ENCODE data around the gene TECTB. TPM values are rescaled to one million over a fixed set of nuclear protein-coding genes. Genes with fewer than 3 reads are reported as not detected.

The TECTB gene
- total RNA-seq, 2 donors from 2014 or later, result not detected

GRCh38 chr10:112308125-112308502 is 24.9 kb downstream of the TECTB start:
- H3K4me1 Mint-ChIP-seq, result peaks cover 23% of the 10 kb centered on the region
- no peaks in the 10 kb centered on the region for H3K9me3 ChIP-seq (ENCODE audit: control insufficient read depth, low read length)
- DNase-seq, result peak; percentile 60
- no peaks in the 10 kb centered on the region for H3K36me3 ChIP-seq (ENCODE audit: control insufficient read depth, insufficient read depth, low read length)
- H3K4me1 ChIP-seq (ENCODE audit: control insufficient read depth, insufficient read depth, low read length), result peaks cover 15% of the 10 kb centered on the region
- no peak overlapping the region for H3K4me3 ChIP-seq (ENCODE audit: low read length)
- H3K27me3 ChIP-seq (ENCODE audit: control insufficient read depth, insufficient read depth, low read length, poor library complexity, severe bottlenecking), result peaks cover 9% of the 10 kb centered on the region
- H3K27ac ChIP-seq (ENCODE audit: low read depth, low read length), result no peak overlapping the region
- H3K9me3 Mint-ChIP-seq, result no peaks in the 10 kb centered on the region
- H3K9ac ChIP-seq (ENCODE audit: extremely low read depth, low read length, poor library complexity, severe bottlenecking), result no peak overlapping the region
- peak overlapping the region; percentile 3 for H3K4me3 Mint-ChIP-seq
- TF ChIP-seq CTCF (conservative IDR thresholded peaks at IDR 0.05), result no peak
- H3K27ac Mint-ChIP-seq, result no peak overlapping the region
- peaks cover 19% of the 10 kb centered on the region for H3K27me3 Mint-ChIP-seq (ENCODE audit: insufficient read depth)
- H3K36me3 Mint-ChIP-seq (ENCODE audit: low read depth), result no peaks in the 10 kb centered on the region
- 20 to 42% methylated on average over 1 to 3 of the region's 3 CpGs for WGBS, 2 experiments (ENCODE audit: insufficient coverage in 1 of 2, insufficient read length in 1 of 2)

- Histone ChIP-seq H3K4me1 (ENCODE audit: control insufficient read depth, insufficient read depth, low read length) (peaks cover 15% of the 10 kb centered on the region), H3K9ac (ENCODE audit: extremely low read depth, low read length, poor library complexity, severe bottlenecking) (no peak overlapping the region), H3K36me3 (ENCODE audit: control insufficient read depth, insufficient read depth, low read length) (no peaks in the 10 kb centered on the region), H3K27ac (ENCODE audit: low read depth, low read length) (no peak overlapping the region), H3K9me3 (ENCODE audit: control insufficient read depth, low read length) (no peaks in the 10 kb centered on the region), H3K27me3 (ENCODE audit: control insufficient read depth, insufficient read depth, low read length, poor library complexity, severe bottlenecking) (peaks cover 4% of the 10 kb centered on the region), H3K4me3 (ENCODE audit: low read length) (no peak overlapping the region)
- H3K4me1 Mint-ChIP-seq, result peaks cover 23% of the 10 kb centered on the region
- H3K27me3 Mint-ChIP-seq (ENCODE audit: insufficient read depth), result peaks cover 9% of the 10 kb centered on the region
- TF ChIP-seq CTCF (conservative IDR thresholded peaks at IDR 0.05), result no peak
- no peaks in the 10 kb centered on the region for H3K36me3 Mint-ChIP-seq (ENCODE audit: low read depth)
- DNase-seq, result no peak
- no peak overlapping the region for H3K4me3 Mint-ChIP-seq
- no peak overlapping the region for H3K27ac Mint-ChIP-seq
- no peaks in the 10 kb centered on the region for H3K9me3 Mint-ChIP-seq
- 93 to 94% methylated on average over 3 of the region's 3 CpGs for WGBS, 2 experiments (ENCODE audit: insufficient coverage in 1 of 2, insufficient read length in 1 of 2)
Measured at GRCh38 chr10:112311481-112311880, 28.3 kb downstream of the TECTB start.

GRCh38 chr10:112313234-112313633 is 30.0 kb downstream of the TECTB start:
- Mint-ChIP-seq H3K4me3 (no peak overlapping the region), H3K9me3 (no peaks in the 10 kb centered on the region), H3K27me3 (ENCODE audit: insufficient read depth) (peaks cover 9% of the 10 kb centered on the region), H3K36me3 (ENCODE audit: low read depth) (no peaks in the 10 kb centered on the region), H3K27ac (no peak overlapping the region), H3K4me1 (peaks cover 12% of the 10 kb centered on the region)
- no peak overlapping the region for H3K9ac ChIP-seq (ENCODE audit: extremely low read depth, low read length, poor library complexity, severe bottlenecking)
- no peak overlapping the region for H3K27ac ChIP-seq (ENCODE audit: low read depth, low read length)
- TF ChIP-seq CTCF (conservative IDR thresholded peaks at IDR 0.05), result no peak
- H3K27me3 ChIP-seq (ENCODE audit: control insufficient read depth, insufficient read depth, low read length, poor library complexity, severe bottlenecking), result no peaks in the 10 kb centered on the region
- 94% methylated on average over 3 of the region's 3 CpGs; no CpG with 5 or more reads in 1 of the 2 experiments for WGBS, 2 experiments (ENCODE audit: insufficient coverage in 1 of 2, insufficient read length in 1 of 2)
- H3K4me1 ChIP-seq (ENCODE audit: control insufficient read depth, insufficient read depth, low read length), result peaks cover 8% of the 10 kb centered on the region
- no peaks in the 10 kb centered on the region for H3K9me3 ChIP-seq (ENCODE audit: control insufficient read depth, low read length)
- no peaks in the 10 kb centered on the region for H3K36me3 ChIP-seq (ENCODE audit: control insufficient read depth, insufficient read depth, low read length)
- DNase-seq, result no peak
- no peak overlapping the region for H3K4me3 ChIP-seq (ENCODE audit: low read length)

Measured in endodermal cell (in vitro differentiated cells).